ENCODE data around the gene ALG2.
"Not testable (repeated sequence)": the region's sequence is repeated elsewhere in the genome, so short reads cannot be mapped to it uniquely, and the experiment has no call there.

Gene ALG2

GRCh38 chr9:99197124-99197630 is 24.6 kb downstream of the ALG2 start:
- H3K4me3 ChIP-seq (ENCODE audit: low read depth, low read length) = no peak overlapping the region

DNA sequence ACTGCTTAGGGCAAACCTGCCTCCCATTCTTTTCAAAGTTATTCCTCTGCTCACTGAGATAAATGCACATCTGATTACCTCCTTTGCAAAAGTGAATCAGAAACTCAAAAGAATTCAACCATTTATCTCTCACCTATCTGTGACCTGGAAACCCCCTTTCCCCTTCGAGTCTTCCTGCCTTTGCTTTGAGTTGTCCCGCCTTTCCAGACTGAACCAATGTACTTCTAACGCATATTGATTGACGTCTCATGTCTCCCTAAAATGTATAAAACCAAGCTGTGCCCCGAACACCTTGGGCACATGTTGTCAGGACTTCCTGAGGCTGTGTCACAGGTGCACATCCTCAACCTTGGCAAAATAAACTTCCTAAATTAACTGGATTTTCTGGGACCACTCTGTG is 25.3 kb downstream of the ALG2 start:
- H3K4me3 ChIP-seq (ENCODE audit: low read depth, low read length) = not testable (repeated sequence)

GRCh38 chr9:99193466-99193821 is 28.3 kb downstream of the ALG2 start:
- H3K4me3 ChIP-seq (ENCODE audit: low read depth, low read length) = no peak overlapping the region

- H3K4me3 ChIP-seq (ENCODE audit: low read depth, low read length) = no peak overlapping the region
Observed at GRCh38 chr9:99192786-99193465, 28.8 kb downstream of the ALG2 start.

- no peak overlapping the region for H3K4me3 ChIP-seq (ENCODE audit: low read depth, low read length)
Observed at GRCh38 chr9:99190597-99191283, 31.0 kb downstream of the ALG2 start.

- no peak overlapping the region for H3K4me3 ChIP-seq (ENCODE audit: low read depth, low read length)
Observed at GRCh38 chr9:99189887-99190596, 31.7 kb downstream of the ALG2 start.

DNA sequence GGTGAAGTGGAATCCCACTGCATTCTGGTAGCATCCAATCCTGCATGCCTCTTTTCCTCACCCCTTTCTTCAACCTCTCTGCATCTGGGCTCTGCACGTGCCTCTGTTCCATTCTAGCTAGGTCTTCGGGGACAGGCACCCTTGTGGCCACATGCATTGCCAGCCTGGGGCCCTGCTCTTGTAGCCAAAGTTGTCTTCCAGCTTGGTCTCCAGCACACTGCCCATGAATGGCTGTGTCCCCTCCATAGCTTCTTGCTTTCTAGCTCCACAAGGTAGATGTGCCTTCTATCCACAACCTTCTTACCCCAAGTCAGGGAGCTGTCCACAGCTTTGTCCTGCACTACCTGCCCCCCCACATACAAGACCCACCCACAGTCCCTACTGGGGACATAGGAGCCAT is 32.6 kb downstream of the ALG2 start:
- no peak overlapping the region for H3K4me3 ChIP-seq (ENCODE audit: low read depth, low read length)

GRCh38 chr9:99187311-99187710 is 34.4 kb downstream of the ALG2 start:
- H3K4me3 ChIP-seq (ENCODE audit: low read depth, low read length) = no peak overlapping the region

DNA sequence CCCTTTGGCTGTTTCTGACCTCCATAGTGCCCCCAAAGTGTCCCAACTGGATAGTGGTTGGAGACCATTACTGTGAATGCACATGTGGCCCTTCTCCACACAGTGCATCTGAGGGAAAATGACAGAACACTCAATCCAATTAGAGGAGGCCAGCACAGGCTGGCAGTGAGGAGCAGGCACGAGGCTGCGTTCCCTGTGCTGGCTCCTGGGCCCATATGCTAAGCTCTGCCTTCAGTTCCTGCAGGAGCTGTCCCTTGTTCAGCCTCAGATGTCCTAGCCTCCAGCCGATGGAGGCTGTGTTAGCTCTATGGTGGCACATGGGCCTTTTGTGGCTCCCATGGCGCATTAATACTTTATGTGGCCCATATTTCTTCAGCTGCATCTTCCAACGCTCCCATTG is 35.8 kb downstream of the ALG2 start:
- H3K4me3 ChIP-seq (ENCODE audit: low read depth, low read length) = no peak overlapping the region

DNA sequence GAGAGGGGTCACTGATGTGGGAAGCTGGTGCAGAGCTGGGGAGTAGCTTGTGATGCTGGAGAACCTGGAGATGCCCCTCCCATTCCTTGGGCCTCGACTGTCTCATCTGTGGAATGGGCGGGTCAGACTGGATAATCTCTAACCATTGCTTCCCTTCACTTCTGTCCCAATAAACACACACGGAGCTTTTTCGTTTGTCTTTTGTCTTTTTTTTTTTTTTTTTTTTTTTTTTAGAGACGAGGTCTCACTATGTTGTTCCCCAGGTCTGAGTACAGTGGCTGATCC is 36.5 kb downstream of the ALG2 start:
- H3K4me3 ChIP-seq (ENCODE audit: low read depth, low read length) = no peak overlapping the region

DNA sequence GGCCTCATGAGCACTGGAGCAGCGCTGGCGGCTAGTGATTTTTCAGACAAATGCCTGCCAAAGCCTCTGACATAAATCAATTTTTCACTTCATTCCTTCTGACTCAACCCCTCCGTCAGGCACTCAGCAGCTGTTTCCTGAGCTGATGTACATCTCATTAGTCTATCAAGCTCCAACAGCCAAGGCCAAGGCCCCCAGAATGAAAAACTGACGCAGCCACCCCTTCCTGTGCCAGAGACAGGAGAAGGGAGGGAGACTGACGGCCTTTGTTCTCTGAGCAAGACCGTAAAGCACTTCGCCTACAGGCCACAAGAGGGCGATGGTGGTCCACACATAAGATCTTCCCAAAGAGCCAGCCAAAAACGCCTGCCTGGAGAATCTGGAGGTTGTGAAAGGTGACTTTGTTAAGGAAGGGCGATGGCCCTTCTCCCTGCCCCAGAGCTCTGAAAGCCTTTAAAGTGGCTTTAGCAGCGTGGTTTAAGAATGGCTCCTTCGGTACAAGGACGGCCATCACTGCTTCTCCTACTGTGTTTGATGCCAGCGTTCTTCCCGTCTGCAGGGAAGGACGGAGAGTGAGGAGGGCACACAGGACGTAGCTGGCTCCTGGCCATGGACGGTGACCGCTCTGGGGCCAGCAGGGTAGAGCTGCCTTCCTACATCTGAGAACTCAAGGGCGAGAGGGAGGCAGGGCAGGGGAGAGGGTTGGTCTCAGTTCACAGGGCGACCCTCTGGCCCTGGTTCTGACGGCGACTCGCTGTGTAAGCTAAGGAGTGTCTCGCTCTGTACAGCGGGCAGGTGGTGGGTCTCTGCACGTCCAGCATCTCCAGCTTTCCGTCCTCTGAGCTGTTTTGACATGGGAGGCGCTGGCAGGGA is 37.0 kb downstream of the ALG2 start:
- H3K4me3 ChIP-seq (ENCODE audit: low read depth, low read length) = no peak overlapping the region

GRCh38 chr9:99184110-99184474 is 37.6 kb downstream of the ALG2 start:
- H3K4me3 ChIP-seq (ENCODE audit: low read depth, low read length) = no peak overlapping the region

GRCh38 chr9:99183616-99184015 is 38.1 kb downstream of the ALG2 start:
- no peak overlapping the region for H3K4me3 ChIP-seq (ENCODE audit: low read depth, low read length)

GRCh38 chr9:99182356-99182755 is 39.4 kb downstream of the ALG2 start:
- H3K4me3 ChIP-seq (ENCODE audit: low read depth, low read length) = no peak overlapping the region

- no peak overlapping the region for H3K4me3 ChIP-seq (ENCODE audit: low read depth, low read length)
Observed at GRCh38 chr9:99181621-99182020, 40.1 kb downstream of the ALG2 start.

GRCh38 chr9:99181206-99181605 is 40.5 kb downstream of the ALG2 start:
- no peak overlapping the region for H3K4me3 ChIP-seq (ENCODE audit: low read depth, low read length)

GRCh38 chr9:99180662-99181061 is 41.1 kb downstream of the ALG2 start:
- H3K4me3 ChIP-seq (ENCODE audit: low read depth, low read length) = no peak overlapping the region

- H3K4me3 ChIP-seq (ENCODE audit: low read depth, low read length) = no peak overlapping the region
Observed at GRCh38 chr9:99180199-99180598, 41.5 kb downstream of the ALG2 start.

DNA sequence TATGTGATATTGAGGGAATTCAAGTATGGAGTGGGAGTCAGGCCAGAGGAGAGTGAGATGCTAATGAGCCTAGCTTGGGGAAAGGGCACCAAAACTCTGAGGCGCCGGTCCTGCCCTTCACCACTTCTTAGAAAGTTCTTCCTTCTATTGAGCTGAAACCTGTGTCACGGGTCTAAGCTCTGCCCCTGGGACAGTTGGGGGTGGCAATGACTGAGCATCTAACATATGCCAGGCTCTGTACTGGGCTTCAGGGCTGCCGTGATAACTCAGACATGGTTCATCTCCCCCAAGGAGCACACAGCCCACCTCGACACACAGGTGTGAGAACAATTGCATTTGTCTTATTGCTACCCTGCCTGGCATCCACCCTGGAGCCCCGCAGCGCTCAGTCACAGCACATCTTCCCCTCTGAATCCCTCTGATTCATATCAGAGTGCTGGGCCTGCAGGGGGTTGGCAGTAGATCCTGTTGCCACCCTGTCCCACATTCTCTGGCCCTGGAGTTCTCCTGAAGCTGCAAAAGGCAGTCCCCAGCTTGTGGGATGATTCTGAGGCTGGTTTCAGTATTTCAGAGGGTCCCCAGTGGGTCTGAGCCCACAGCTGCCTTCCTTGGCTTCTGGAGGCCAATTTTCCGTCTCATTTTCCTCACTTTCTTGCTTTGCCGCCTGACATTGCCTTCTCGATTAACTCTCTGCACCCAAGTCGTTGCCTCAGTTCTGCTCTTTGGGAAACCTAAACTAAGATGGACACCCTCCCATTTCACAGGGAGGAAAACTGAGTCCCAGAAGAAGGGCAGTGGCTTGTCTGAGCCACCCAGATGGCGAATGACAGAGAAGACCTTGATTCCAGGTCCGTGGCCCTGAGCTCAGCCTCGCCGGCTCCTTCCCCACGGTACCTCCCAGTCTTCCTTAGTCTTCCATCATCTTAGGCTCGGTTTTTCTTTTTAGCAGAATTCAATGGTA is 42.5 kb downstream of the ALG2 start:
- no peak overlapping the region for H3K4me3 ChIP-seq (ENCODE audit: low read depth, low read length)
